D341Med (cell line): ENCODE measurements around the gene METTL6.
"Not testable (repeated sequence)": the region's sequence is repeated elsewhere in the genome, so short reads cannot be mapped to it uniquely, and the experiment has no call there.

ENCODE experiments used
- DNase-seq: peaks from one replicate; pipeline ENCODE4 v3.0.0; 2012; ENCODE audit warnings: low spot score

Gene METTL6

GRCh38 chr3:15427182-15427880, at the start of gene METTL6, which contains the start of gene EAF1:
Gene METTL6, minus strand, starts transcription at chr3:15427544. Its CDS starts 1,033 bp downstream, at chr3:15426511.
Gene EAF1, plus strand, starts transcription at chr3:15427598. Its CDS starts 182 bp downstream, at chr3:15427780.
- peak; percentile 92 for DNase-seq

GRCh38 chr3:15476378-15476777, 49.0 kb upstream of the METTL6 start:
- no peak for DNase-seq

GRCh38 chr3:15475161-15475560, 47.8 kb upstream of the METTL6 start:
- no peak for DNase-seq

DNA sequence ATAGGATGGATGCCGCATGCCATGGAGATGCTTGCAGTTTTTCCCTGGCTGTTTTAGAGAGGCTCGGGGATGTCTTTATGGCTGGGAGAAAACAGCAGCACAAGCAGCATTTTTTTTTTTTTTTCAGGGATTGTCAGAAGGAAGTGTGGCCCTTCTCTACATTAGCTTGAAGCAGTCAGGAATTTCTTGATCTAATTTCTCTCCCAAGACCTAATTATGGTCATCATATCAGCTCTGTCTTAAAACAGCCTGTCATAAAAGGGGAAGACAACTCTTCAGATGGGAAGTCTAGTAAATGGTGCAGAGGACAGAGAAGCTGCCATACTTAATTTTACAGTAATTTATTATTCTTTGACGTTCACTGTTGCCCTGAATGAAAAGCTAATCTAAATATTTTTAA, 44.5 kb upstream of the METTL6 start:
- no peak for DNase-seq

GRCh38 chr3:15470849-15471248, 43.5 kb upstream of the METTL6 start:
- DNase-seq: no peak

GRCh38 chr3:15470261-15470660, 42.9 kb upstream of the METTL6 start:
- no peak for DNase-seq

GRCh38 chr3:15467227-15468181, 40.2 kb upstream of the METTL6 start:
- no peak for DNase-seq

- DNase-seq: no peak
Measured at GRCh38 chr3:15465876-15466585, 38.7 kb upstream of the METTL6 start.

DNA sequence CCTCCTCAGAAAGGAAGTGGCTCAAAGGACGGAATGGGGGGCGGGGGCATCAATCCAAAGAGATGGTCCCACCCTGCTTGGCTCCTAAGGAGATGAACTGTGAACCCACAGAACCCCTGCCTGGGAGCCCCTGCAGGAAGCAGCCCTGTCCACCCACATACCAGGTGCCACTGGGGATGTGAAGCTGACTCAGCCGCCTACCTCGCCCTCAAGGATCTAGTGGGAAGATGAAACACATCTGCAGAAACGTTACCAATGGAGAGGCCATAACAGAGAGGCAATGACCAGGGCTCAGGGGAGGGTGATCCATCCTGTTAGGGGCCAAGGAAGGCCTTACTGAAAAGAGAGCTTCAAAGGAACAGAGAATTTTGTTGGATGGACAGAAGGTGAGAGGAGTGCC, 35.1 kb upstream of the METTL6 start:
- no peak for DNase-seq

GRCh38 chr3:15460891-15461531, 33.7 kb upstream of the METTL6 start:
- DNase-seq: no peak

DNA sequence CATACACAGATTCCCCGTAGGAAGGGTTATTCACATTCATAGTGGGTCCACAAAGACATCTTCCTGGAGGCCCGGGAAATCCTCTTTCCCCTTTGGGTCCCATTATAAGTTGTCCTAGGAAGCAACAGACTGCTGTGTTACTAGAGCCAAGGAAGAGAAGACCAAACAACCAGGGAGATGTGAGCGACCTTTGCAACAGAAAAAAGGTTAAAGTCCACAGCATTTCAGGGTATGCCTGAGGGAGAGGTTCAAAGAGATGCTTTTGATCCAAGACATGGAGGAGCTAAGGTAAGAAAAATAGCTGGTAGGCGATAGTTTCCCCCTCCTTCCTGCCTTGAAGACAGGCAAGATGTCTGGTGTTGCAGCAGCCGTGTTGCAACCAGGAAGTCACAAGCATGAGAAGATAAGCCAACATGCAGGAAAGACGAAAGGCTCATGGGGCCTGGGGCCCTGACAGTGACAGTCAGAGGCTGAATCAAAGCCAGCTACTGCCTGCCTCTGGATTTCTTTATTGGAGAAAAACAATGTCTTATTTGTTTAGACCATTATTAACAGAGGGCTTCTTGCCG, 31.0 kb upstream of the METTL6 start:
- no peak for DNase-seq

DNA sequence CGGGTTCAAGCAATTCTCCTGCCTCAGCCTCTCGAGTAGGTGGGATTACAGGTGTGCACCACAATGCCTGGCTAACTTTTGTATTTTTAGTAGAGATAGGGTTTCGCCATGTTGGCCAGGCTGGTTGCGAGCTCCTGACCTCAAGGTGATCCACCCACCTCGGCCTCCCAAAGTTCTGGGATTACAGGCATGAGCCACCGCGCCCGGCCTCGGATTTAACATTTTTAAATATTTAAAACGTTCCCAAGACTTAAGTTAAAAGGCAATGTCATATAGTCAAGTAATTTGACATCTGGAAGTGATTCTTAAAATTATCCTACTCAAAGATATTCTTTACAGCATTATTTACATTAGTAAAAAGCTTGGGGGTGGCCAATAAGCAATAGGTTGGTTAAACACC, 29.6 kb upstream of the METTL6 start:
- DNase-seq: not testable (repeated sequence)

GRCh38 chr3:15456321-15456720, 29.0 kb upstream of the METTL6 start:
- no peak for DNase-seq

- no peak for DNase-seq
Measured at GRCh38 chr3:15455756-15456155, 28.4 kb upstream of the METTL6 start.

DNA sequence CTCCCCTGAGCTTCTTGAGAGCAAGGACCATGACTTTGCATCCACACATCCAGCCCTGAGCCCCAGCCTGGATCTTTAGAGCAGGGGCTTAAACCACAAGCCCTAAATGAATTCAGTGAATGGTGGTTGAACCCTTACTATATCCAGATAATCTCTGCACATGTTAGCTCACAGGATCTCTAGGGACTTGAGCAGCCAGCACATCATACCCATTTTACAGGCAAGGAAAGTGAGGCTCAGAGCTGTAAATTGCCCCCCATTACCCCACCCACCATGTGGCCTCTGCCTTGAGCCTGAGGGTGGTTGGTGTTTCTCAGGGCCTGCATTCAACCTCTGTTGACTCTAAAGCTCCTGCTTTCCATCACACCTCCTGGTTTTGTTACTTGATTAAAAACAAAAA, 27.6 kb upstream of the METTL6 start:
- no peak for DNase-seq

DNA sequence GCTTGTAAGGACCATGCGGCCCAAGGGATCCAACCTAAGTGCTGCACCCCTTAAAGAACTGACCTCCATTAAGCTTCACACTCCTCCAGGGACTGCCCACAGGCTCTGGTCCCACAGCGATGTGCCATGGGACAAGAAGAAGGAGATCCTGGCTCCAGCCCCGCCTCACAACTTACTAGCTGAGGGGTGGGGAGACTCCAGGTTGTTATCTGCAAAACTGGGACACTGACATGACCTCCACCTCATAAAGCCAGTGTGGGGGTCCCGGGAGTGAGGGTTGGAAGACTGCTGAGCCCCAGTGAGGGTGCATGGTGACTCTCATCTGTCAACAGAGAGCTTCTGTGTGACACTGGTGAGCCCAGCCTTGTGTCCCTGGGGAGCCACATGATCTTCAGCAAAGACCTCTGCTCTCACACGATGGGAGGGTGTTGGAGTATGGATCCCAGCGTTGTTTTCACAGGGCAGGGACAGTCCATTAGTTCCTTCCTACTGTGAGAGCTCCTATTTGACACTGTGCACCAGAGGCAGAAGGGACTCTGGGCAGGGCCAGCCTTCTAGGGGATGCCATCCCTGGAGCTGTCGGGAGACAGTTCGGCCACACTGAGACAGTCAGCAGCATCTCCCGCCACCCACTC, 26.8 kb upstream of the METTL6 start:
- DNase-seq: no peak

DNA sequence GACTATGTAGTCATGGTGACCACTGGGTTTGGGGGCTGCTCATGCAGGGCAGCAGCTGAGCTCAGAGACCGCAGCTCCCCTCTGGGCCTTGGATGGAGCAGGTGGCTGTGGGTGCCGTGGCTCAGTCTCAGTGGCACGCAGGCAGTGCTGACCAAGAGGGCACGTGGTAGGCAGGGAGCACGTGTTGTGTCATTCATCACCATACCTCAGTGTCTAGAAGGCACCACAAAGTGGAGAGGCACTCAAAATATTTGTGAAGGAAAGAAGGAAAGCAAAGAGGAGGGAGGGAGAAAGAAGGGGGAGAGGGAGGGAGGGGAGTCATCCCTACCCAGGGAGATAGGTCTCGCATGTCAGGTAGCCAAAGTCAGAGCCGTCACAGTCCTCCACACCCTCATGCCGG, 26.2 kb upstream of the METTL6 start:
- no peak for DNase-seq

DNA sequence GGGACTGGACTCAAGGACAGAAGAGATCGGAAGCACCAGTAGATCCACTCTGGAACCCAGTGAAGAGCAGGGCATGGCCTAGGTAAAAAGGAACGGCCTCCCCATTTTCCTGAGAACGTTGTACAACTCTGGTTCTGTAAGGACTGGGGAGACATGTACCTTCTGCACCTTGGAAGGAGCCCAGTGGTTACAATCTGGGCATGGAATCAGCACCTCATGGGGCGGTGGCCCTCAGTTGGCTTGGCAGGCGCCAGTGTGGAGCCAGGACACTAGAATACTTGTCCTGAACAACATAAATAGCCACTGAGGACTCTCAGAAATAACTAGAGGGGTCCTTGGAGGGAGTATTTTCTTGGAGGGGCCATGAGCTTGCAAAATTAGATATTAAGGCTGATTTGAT, 25.6 kb upstream of the METTL6 start:
- no peak for DNase-seq

GRCh38 chr3:15452156-15452555, 24.8 kb upstream of the METTL6 start:
- DNase-seq: no peak

DNA sequence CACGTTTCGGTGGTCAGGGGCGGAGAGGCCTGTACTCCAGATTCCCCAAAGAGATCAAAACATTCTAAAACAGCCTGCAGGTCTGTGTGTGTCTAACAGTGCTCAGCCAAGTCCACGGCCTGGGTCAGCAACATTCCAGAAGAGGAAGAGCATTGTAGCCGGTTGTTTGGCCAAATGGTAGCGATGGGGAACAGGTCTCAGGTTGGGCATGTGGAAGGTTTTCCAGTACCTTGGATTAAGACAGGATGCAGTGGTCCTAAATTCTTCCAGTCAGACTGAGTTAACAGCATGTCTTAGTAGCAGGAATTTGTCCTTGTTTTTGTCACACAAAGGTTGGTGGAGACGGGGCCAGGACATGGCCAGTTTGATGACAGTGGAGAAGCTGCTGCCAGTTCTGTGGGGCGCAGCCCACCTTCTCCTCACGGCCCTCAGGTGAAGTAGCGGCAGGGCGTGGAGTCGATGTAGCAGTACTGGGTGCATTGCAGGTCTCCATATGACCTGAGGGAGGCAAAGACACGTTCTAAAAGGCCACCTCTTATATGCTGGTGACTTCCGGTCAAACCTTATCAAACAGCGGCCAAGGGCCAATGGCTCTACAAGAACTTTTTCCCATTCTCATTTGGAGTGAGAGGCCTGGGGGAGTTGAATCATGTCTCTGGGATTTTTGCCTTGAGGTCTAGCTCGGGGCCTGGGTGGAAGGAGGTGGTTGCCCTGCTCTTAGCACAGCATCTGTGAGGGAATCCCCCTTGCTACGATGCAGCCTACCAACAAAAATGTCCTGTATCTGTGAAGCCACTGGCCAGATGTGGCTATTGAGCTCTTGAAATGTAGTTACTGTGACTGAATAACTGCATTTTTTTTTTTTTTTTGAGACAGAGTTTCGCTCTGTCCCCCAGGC, 24.1 kb upstream of the METTL6 start:
- no peak for DNase-seq
